Vagina (tissue), 2 donors: Measurements from ENCODE around the gene MTNR1B. TPM values are rescaled to one million over a fixed set of nuclear protein-coding genes. Genes with fewer than 3 reads are reported as not detected.

Experiments used
- DNase-seq, 2 donors: peaks; one replicate each; pipeline ENCODE4 v3.0.0-alpha.2; 2017; ENCODE audit errors: extremely low spot score in 2 of 2
- H3K27ac ChIP-seq: fragments of 200-600 bp; sonication (generic); one replicate; pipeline ENCODE4 v1.5.1; 2019
- H3K27me3 ChIP-seq: fragments of 200-600 bp; sonication (generic); one replicate; pipeline ENCODE4 v1.5.1; 2019
- H3K36me3 ChIP-seq, 2 donors: fragments of 200-600 bp; sonication (generic); one replicate each; pipeline ENCODE4 v1.5.1; 2017 to 2019
- H3K4me1 ChIP-seq: fragments of 200-600 bp; sonication (generic); one replicate; pipeline ENCODE4 v1.5.1; 2019
- H3K4me3 ChIP-seq, 2 donors: fragments of 200-600 bp; sonication (generic); 1 replicate in 1 of 2; 2 replicates in 1 of 2; pipeline ENCODE4 v1.5.1; 2016 to 2019
- H3K9me3 ChIP-seq: fragments of 200-600 bp; sonication (generic); one replicate; pipeline ENCODE4 v1.5.1; 2019
- CTCF ChIP-seq, 3 experiments: fragments of 450-650 bp in 2 of 3; fragments of 200-600 bp in 1 of 3; sonication (generic) in 1 of 3; IDR thresholded peaks; one replicate each; pipeline ENCODE4 v1.5.1; 2017 to 2019; ENCODE audit warnings: antibody characterized with exemption in 3 of 3, mild to moderate bottlenecking in 2 of 3, moderate library complexity in 2 of 3
- POLR2A ChIP-seq, 2 donors: fragments of 450-650 bp; IDR thresholded peaks; one replicate each; pipeline ENCODE4 v1.6.1; 2017; ENCODE audit warnings: antibody characterized with exemption in 2 of 2, mild to moderate bottlenecking in 2 of 2, moderate library complexity in 2 of 2
- POLR2AphosphoS5 ChIP-seq, 2 donors: sonication (generic); formaldehyde crosslinking; IDR thresholded peaks; one replicate each; pipeline ENCODE4 v1.9.0; 2017; ENCODE audit warnings: antibody characterized with exemption in 2 of 2, mild to moderate bottlenecking in 2 of 2, low read depth in 1 of 2; ENCODE audit not compliant: insufficient read depth in 1 of 2
- intact Hi-C: fragments of 100-400 bp; cut with DNase I; formaldehyde crosslinking; loops from one replicate; pipeline ENCODE4 v1.15.1; 2023
- total RNA-seq: library from RNA; depleted of rRNA; stranded (reverse); fragments of >200 nt; gene quantifications from one replicate; pipeline ENCODE4 v1.2.3, GENCODE V29; 2016

The MTNR1B gene
- total RNA-seq, 1 donor from 2014 or later, result not detected

- Histone ChIP-seq H3K36me3 (no peaks in the 10 kb centered on the region), H3K4me1 (no peaks in the 10 kb centered on the region), H3K9me3 (no peaks in the 10 kb centered on the region), H3K27me3 (no peaks in the 10 kb centered on the region), H3K27ac (no peak overlapping the region), H3K4me3 (no peak overlapping the region)
- no peak for DNase-seq
- TF ChIP-seq POLR2A (IDR thresholded peaks at IDR 0.05), result no peak
- TF ChIP-seq CTCF (IDR thresholded peaks at IDR 0.05), result no peak
- TF ChIP-seq POLR2AphosphoS5 (IDR thresholded peaks at IDR 0.05; ENCODE audit: insufficient read depth in 1 of 2, low read depth in 1 of 2), result no peak
- intact Hi-C loops, result no loop called here
Observed at GRCh38 chr11:92975285-92975684, 5.8 kb downstream of the MTNR1B start.

DNA sequence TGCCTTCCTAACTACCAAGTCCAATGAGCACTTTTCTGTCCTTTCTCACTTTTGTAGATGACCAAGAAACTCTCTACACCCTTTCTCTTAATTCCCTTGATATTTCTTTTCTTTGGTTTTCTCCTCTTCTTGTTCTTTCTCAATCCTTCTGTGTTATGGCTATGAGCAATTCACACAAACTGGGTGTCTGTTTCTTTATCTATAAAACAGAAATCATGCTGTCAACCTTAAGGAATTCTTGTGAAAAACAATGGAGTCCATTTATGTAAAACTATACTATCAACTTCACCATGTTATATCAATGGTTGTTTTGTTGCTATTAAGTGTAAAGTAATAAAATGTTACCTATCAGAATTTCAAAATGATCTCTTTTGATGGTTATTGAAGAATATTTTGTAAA lies 7.2 kb downstream of the MTNR1B start:
- no peaks in the 10 kb centered on the region for H3K9me3 ChIP-seq
- no peak overlapping the region for H3K4me3 ChIP-seq
- TF ChIP-seq POLR2A (IDR thresholded peaks at IDR 0.05) (no peak), CTCF (IDR thresholded peaks at IDR 0.05) (no peak), POLR2AphosphoS5 (IDR thresholded peaks at IDR 0.05; ENCODE audit: insufficient read depth in 1 of 2, low read depth in 1 of 2) (no peak)
- no peaks in the 10 kb centered on the region for H3K27me3 ChIP-seq
- H3K36me3 ChIP-seq, result no peaks in the 10 kb centered on the region
- DNase-seq, result no peak
- intact Hi-C loops, result no loop called here
- H3K4me1 ChIP-seq, result no peaks in the 10 kb centered on the region
- H3K27ac ChIP-seq, result no peak overlapping the region

DNA sequence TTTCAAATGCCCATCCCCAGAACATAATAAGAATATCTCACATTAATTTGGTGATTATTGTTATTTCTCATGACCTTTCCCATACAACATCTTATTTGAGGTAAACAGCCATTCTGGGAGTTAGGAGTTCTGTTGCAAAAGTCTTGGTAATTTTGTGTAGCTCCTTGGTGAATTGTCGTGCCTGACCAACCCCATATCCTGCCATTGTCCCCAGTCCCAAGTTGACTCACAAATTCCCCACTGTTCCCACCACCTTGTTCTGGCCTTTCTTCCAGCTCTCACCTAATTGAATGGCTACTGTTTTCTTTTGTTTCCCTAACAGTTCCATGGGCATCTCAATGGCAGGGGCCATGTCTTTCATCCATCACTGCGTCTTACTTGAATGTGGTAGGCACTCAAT lies 8.0 kb downstream of the MTNR1B start:
- Histone ChIP-seq H3K9me3 (no peaks in the 10 kb centered on the region), H3K27ac (no peak overlapping the region), H3K27me3 (no peaks in the 10 kb centered on the region), H3K36me3 (no peaks in the 10 kb centered on the region), H3K4me3 (no peak overlapping the region), H3K4me1 (no peaks in the 10 kb centered on the region)
- no peak for DNase-seq
- intact Hi-C loops, result no loop called here
- TF ChIP-seq POLR2A (IDR thresholded peaks at IDR 0.05), result no peak
- no peak for TF ChIP-seq CTCF (IDR thresholded peaks at IDR 0.05)
- TF ChIP-seq POLR2AphosphoS5 (IDR thresholded peaks at IDR 0.05; ENCODE audit: insufficient read depth in 1 of 2, low read depth in 1 of 2), result no peak

DNA sequence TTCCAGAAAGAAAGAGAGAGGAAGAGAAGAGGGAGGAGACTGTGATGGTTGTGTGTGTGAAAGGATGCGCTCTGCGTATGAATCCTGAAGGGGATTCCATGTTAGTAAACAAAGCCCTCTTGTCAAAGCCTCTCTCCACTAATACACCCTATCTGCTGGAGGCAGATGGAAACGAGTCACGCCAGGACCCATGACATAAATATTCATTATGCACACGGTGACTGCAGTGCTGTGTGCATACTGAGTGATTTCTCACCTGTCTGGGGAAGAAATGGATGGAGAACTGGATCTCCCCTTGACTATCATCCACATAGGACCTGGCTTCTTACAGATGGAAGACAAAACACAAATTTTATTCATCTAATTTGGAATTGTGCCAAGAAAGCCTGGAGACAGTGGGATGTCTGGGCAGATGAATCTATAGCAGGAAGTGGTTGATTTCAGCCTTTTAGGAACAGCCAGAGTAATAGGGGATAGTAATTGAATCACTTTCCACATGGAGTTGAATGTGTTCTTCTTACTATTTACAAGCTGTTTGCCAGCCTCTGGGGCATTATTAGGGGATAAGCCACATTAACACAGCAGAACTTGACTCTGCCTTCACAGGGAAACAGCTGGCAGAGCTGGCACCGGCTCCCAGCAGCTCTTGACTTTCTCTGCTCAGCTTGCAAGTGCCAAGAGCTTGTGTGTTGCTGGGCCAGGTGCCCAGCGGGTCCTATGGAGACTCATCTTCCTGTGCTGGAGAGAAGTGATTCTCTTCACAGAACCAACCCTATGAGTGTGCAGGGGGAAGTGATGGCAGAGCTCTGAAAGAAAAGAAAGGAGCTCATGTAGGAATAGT lies 9.0 kb downstream of the MTNR1B start:
- intact Hi-C loops, result no loop called here
- TF ChIP-seq CTCF (IDR thresholded peaks at IDR 0.05) (no peak), POLR2A (IDR thresholded peaks at IDR 0.05) (no peak), POLR2AphosphoS5 (IDR thresholded peaks at IDR 0.05; ENCODE audit: insufficient read depth in 1 of 2, low read depth in 1 of 2) (no peak)
- Histone ChIP-seq H3K4me1 (no peaks in the 10 kb centered on the region), H3K27me3 (no peaks in the 10 kb centered on the region), H3K36me3 (no peaks in the 10 kb centered on the region), H3K4me3 (no peak overlapping the region), H3K27ac (no peak overlapping the region), H3K9me3 (no peaks in the 10 kb centered on the region)
- DNase-seq, result no peak

GRCh38 chr11:92979176-92979575 lies 9.7 kb downstream of the MTNR1B start:
- Histone ChIP-seq H3K36me3 (no peaks in the 10 kb centered on the region), H3K4me3 (no peak overlapping the region), H3K9me3 (no peaks in the 10 kb centered on the region), H3K4me1 (no peaks in the 10 kb centered on the region), H3K27me3 (no peaks in the 10 kb centered on the region), H3K27ac (no peak overlapping the region)
- DNase-seq, result no peak
- intact Hi-C loops, result no loop called here
- TF ChIP-seq POLR2A (IDR thresholded peaks at IDR 0.05) (no peak), POLR2AphosphoS5 (IDR thresholded peaks at IDR 0.05; ENCODE audit: insufficient read depth in 1 of 2, low read depth in 1 of 2) (no peak), CTCF (IDR thresholded peaks at IDR 0.05) (no peak)
